Activated CD4-positive, alpha-beta T cell treated with anti-CD3 and anti-CD28 coated beads, Interleukin-2, amount 50 U/mL, for 24 hours (primary cell): ENCODE results near the gene COX20.

Experiments used
- DNase-seq, 2 donors: peaks; one replicate each; pipeline ENCODE4 v3.0.0-alpha.2; 2020; ENCODE audit warnings: low read depth in 1 of 2, low spot score in 1 of 2

The COX20 gene

GRCh38 chr1:244850896-244851295, 15.4 kb downstream of the COX20 start:
- DNase-seq = no peak

GRCh38 chr1:244851546-244852231, 16.2 kb downstream of the COX20 start:
- no peak for DNase-seq

- DNase-seq = no peak
These were observed 17.2 kb downstream of the COX20 start for GRCh38 chr1:244852694-244853093.

- no peak for DNase-seq
These were observed 18.7 kb downstream of the COX20 start for GRCh38 chr1:244854166-244854565.

- no peak for DNase-seq
These were observed 19.6 kb downstream of the COX20 start for GRCh38 chr1:244854865-244855578.

GRCh38 chr1:244857761-244858160, 22.3 kb downstream of the COX20 start:
- no peak for DNase-seq

- no peak for DNase-seq
These were observed 22.9 kb downstream of the COX20 start for GRCh38 chr1:244858357-244858756.

GRCh38 chr1:244860078-244860477, 24.6 kb downstream of the COX20 start:
- no peak for DNase-seq

- no peak for DNase-seq
These were observed 25.6 kb downstream of the COX20 start for GRCh38 chr1:244860914-244861610.

- DNase-seq = no peak
These were observed 26.2 kb downstream of the COX20 start for GRCh38 chr1:244861683-244862082.

- no peak for DNase-seq
These were observed 26.9 kb downstream of the COX20 start for GRCh38 chr1:244862354-244862698.

- DNase-seq = peak; percentile 98
These were observed 27.4 kb downstream of the COX20 start for GRCh38 chr1:244862699-244863490.

GRCh38 chr1:244863491-244864252, 28.2 kb downstream of the COX20 start:
- DNase-seq = peak in 1 of 2 donors; percentile 25

- DNase-seq = peak; percentile 92 to 94
These were observed 29.0 kb downstream of the COX20 start, which contains the start of gene HNRNPU for GRCh38 chr1:244864253-244865027. Gene HNRNPU, minus strand, starts transcription at chr1:244864543. Its CDS starts 236 bp downstream, at chr1:244864307.

- DNase-seq = peak; percentile 6 to 21
These were observed 29.5 kb downstream of the COX20 start for GRCh38 chr1:244865028-244865371.

- no peak for DNase-seq
These were observed 30.4 kb downstream of the COX20 start for GRCh38 chr1:244865820-244866219.

- DNase-seq = no peak
These were observed 30.9 kb downstream of the COX20 start for GRCh38 chr1:244866355-244866754.

GRCh38 chr1:244868484-244869363, 33.3 kb downstream of the COX20 start:
- DNase-seq = no peak

GRCh38 chr1:244869364-244869827, 33.9 kb downstream of the COX20 start:
- DNase-seq = no peak
